IMR-90 (cell line): Measurements from ENCODE around the gene FAM98C. TPM values are rescaled to one million over a fixed set of nuclear protein-coding genes. Genes with fewer than 3 reads are reported as not detected.

Source experiments
- ATAC-seq: fragments of 200-7000 bp; cut with Tn5 transposase; 2 replicates; pipeline ENCODE4 v1.9.1; 2020; ENCODE audit warnings: low read depth, mild to moderate bottlenecking, moderate library complexity
- BruUV-seq: library from RNA; stranded (reverse); fragments of 400-500 nt; replicated peaks from 2 replicates; lab custom pipeline; 2021; lab: Mats Ljungman, UMichigan
- CTCF ChIA-PET: fragments of 300-600 bp; formaldehyde crosslinking; extraction: SDS; loops from one replicate; lab custom pipeline; 2021; ENCODE audit warnings: antibody characterized with exemption; lab: Yijun Ruan, JAX
- POLR2A ChIA-PET: fragments of 300-600 bp; sonication (Branson Sonifier 250); formaldehyde crosslinking; loops from one replicate; lab custom pipeline; 2022; ENCODE audit warnings: antibody characterized with exemption; ENCODE audit not compliant: unreplicated experiment; lab: Charles Lee
- DNase-seq: peaks from one replicate; pipeline ENCODE4 v3.0.0; 2013
- H2AFZ ChIP-seq: replicated peaks from 2 replicates; pipeline ENCODE3; 2013; ENCODE audit warnings: low read length, mild to moderate bottlenecking; ENCODE audit not compliant: poor library complexity
- H2AK5ac ChIP-seq: 2 replicates; pipeline ENCODE4 v1.6.1; 2013; ENCODE audit warnings: low read depth, low read length, inconsistent platforms
- H2AK9ac ChIP-seq: replicated peaks from 2 replicates; pipeline ENCODE3; 2013; ENCODE audit warnings: mild to moderate bottlenecking, low read depth, low read length, moderate library complexity; ENCODE audit not compliant: poor library complexity
- H2BK120ac ChIP-seq: 2 replicates; pipeline ENCODE4 v1.6.1; 2013; ENCODE audit warnings: low read depth, low read length, inconsistent platforms
- H2BK15ac ChIP-seq: 3 replicates; pipeline ENCODE4 v1.6.1; 2013; ENCODE audit warnings: low read depth, low read length, inconsistent platforms
- H2BK20ac ChIP-seq: 2 replicates; pipeline ENCODE4 v1.6.1; 2013; ENCODE audit warnings: low read depth, mild to moderate bottlenecking, inconsistent platforms, low read length, moderate library complexity
- H2BK5ac ChIP-seq: 2 replicates; pipeline ENCODE4 v1.6.1; 2013; ENCODE audit warnings: mild to moderate bottlenecking, low read depth, low read length, inconsistent platforms; ENCODE audit not compliant: poor library complexity, severe bottlenecking
- H3K14ac ChIP-seq: replicated peaks from 2 replicates; pipeline ENCODE4 v1.6.1; 2013; ENCODE audit warnings: low read depth, low read length, inconsistent platforms
- H3K18ac ChIP-seq: 2 replicates; pipeline ENCODE4 v1.6.1; 2013; ENCODE audit warnings: low read depth, low read length, control low read depth
- H3K23ac ChIP-seq: 2 replicates; pipeline ENCODE4 v1.6.1; 2013; ENCODE audit warnings: low read depth, low read length, inconsistent platforms
- H3K27ac ChIP-seq: 2 replicates; pipeline ENCODE4 v1.5.1; 2013; ENCODE audit warnings: mild to moderate bottlenecking, control low read depth, low read length; ENCODE audit not compliant: insufficient read depth
- H3K27me3 ChIP-seq: 2 replicates; pipeline ENCODE4 v1.6.1; 2013; ENCODE audit warnings: low read length; ENCODE audit not compliant: control insufficient read depth, insufficient read depth
- H3K36me3 ChIP-seq: 2 replicates; pipeline ENCODE4 v1.6.1; 2013; ENCODE audit warnings: low read length, mixed read lengths; ENCODE audit not compliant: control insufficient read depth, insufficient read depth
- H3K4ac ChIP-seq: 2 replicates; pipeline ENCODE4 v1.6.1; 2013; ENCODE audit warnings: low read depth, low read length, inconsistent platforms
- H3K4me1 ChIP-seq: 2 replicates; pipeline ENCODE4 v1.6.1; 2013; ENCODE audit warnings: low read length, mixed read lengths; ENCODE audit not compliant: control insufficient read depth, insufficient read depth
- H3K4me2 ChIP-seq: 2 replicates; pipeline ENCODE4 v1.6.1; 2013; ENCODE audit warnings: low read depth, mild to moderate bottlenecking, control low read depth, low read length, moderate library complexity
- H3K4me3 ChIP-seq: 2 replicates; pipeline ENCODE4 v1.5.1; 2013; ENCODE audit warnings: low read depth, mild to moderate bottlenecking, control low read depth, low read length, moderate library complexity; ENCODE audit not compliant: insufficient read depth
- H3K56ac ChIP-seq: 2 replicates; pipeline ENCODE4 v1.6.1; 2013; ENCODE audit warnings: low read length, inconsistent platforms; ENCODE audit not compliant: insufficient read depth; ENCODE audit errors: extremely low read depth
- H3K79me1 ChIP-seq, 2 experiments: 2 replicates each; pipeline ENCODE4 v1.6.1; 2013; ENCODE audit warnings: low read length in 2 of 2, inconsistent platforms in 1 of 2, low read depth in 1 of 2
- H3K9ac ChIP-seq: 2 replicates; pipeline ENCODE4 v1.6.1; 2013; ENCODE audit warnings: low read depth, low read length, control low read depth
- H3K9me1 ChIP-seq: 2 replicates; pipeline ENCODE4 v1.6.1; 2013; ENCODE audit warnings: low read length, inconsistent platforms; ENCODE audit not compliant: insufficient read depth
- H3K9me3 ChIP-seq: 2 replicates; pipeline ENCODE4 v1.6.1; 2013; ENCODE audit warnings: low read length; ENCODE audit not compliant: control insufficient read depth, insufficient read depth
- H4K20me1 ChIP-seq: 2 replicates; pipeline ENCODE4 v1.6.1; 2013; ENCODE audit warnings: low read length, inconsistent platforms; ENCODE audit not compliant: insufficient read depth
- H4K5ac ChIP-seq: 2 replicates; pipeline ENCODE4 v1.6.1; 2013; ENCODE audit warnings: mild to moderate bottlenecking, low read depth, low read length, control low read depth
- H4K8ac ChIP-seq, 2 experiments: 2 replicates each; pipeline ENCODE4 v1.6.1; 2013; ENCODE audit warnings: low read depth in 2 of 2, low read length in 2 of 2, control low read depth in 1 of 2, inconsistent platforms in 1 of 2
- H4K91ac ChIP-seq: 2 replicates; pipeline ENCODE4 v1.6.1; 2013; ENCODE audit warnings: low read depth, low read length, inconsistent platforms; ENCODE audit not compliant: insufficient read depth
- BHLHE40 ChIP-seq: fragments of 150-350 bp; IDR thresholded peaks from 2 replicates; pipeline ENCODE4 v1.6.1; 2016; ENCODE audit warnings: mild to moderate bottlenecking, low read depth, low read length
- NFE2L2 ChIP-seq: fragments of 150-350 bp; IDR thresholded peaks from 2 replicates; pipeline ENCODE4 v1.6.1; 2016; ENCODE audit warnings: low read depth, mild to moderate bottlenecking, low read length
- RAD21 ChIP-seq: IDR thresholded peaks from 2 replicates; pipeline ENCODE4 v1.6.1; 2012; ENCODE audit warnings: low read length, improper control_type of control experiment
- RCOR1 ChIP-seq: IDR thresholded peaks from 2 replicates; pipeline ENCODE4 v1.6.1; 2012; ENCODE audit warnings: mild to moderate bottlenecking, low read length, improper control_type of control experiment; ENCODE audit not compliant: insufficient replicate concordance
- RFX5 ChIP-seq: IDR thresholded peaks from 2 replicates; pipeline ENCODE4 v1.8.0; 2012; ENCODE audit warnings: low read depth, mild to moderate bottlenecking, low read length, moderate library complexity
- SMC3 ChIP-seq: fragments of 150-350 bp; IDR thresholded peaks from 2 replicates; pipeline ENCODE4 v1.6.1; 2016; ENCODE audit warnings: low read depth, mild to moderate bottlenecking, antibody characterized with exemption, low read length, moderate library complexity
- USF2 ChIP-seq: fragments of 150-350 bp; IDR thresholded peaks from 2 replicates; pipeline ENCODE4 v1.6.1; 2017; ENCODE audit warnings: mild to moderate bottlenecking, antibody characterized with exemption, low read length, low read depth
- WGBS, 2 experiments: methylation state at CpG; one replicate each; pipeline versions ENCODE4 v1.1.5 to v1.1.7; 2013; ENCODE audit warnings: missing lambda C conversion rate in 2 of 2; ENCODE audit not compliant: insufficient read length in 1 of 2; ENCODE audit errors: extremely low coverage in 2 of 2; 5-methylcytosine and 5-hydroxymethylcytosine counted together
- dilution Hi-C: fragments of 300-500 bp; cut with HindIII; formaldehyde crosslinking; loops from one replicate; pipeline ENCODE4 v1.14.3; 2018; ENCODE audit warnings: low sequenced_read_pairs; ENCODE audit not compliant: unreplicated experiment
- in situ Hi-C: fragments of 300-500 bp; cut with MboI; formaldehyde crosslinking; loops from 3 replicates; pipeline ENCODE4 v1.14.3; 2019; ENCODE audit warnings: low sequenced_read_pairs, inconsistent platforms, mixed read lengths
- intact Hi-C: fragments of 100-400 bp; cut with micrococcal nuclease; formaldehyde crosslinking; loops from 2 replicates; pipeline ENCODE4 v1.10.0; 2022
- polyA plus RNA-seq, 3 experiments: library from polyadenylated mRNA; depleted of rRNA; stranded (reverse); fragments of >200 nt; gene quantifications; 2 replicates each; pipeline ENCODE4 v1.2.3, GENCODE V29; 2012; ENCODE audit warnings: low replicate concordance in 1 of 3
- total RNA-seq: library from RNA; depleted of rRNA; stranded (reverse); fragments of >200 nt; gene quantifications from 2 replicates; pipeline ENCODE4 v1.2.3, GENCODE V29; 2012
- TF ChIP-seq, protein P1 (sequence below): fragments of 150-350 bp; IDR thresholded peaks from 2 replicates; pipeline ENCODE4 v1.6.1; 2016; ENCODE audit warnings: low read depth, mild to moderate bottlenecking, low read length, moderate library complexity, borderline replicate concordance

FAM98C gene
- total and polyA plus RNA-seq, 2 of the 4 experiments (the other 2 are of a cell fraction) = 3.6 to 17.9 TPM

DNA sequence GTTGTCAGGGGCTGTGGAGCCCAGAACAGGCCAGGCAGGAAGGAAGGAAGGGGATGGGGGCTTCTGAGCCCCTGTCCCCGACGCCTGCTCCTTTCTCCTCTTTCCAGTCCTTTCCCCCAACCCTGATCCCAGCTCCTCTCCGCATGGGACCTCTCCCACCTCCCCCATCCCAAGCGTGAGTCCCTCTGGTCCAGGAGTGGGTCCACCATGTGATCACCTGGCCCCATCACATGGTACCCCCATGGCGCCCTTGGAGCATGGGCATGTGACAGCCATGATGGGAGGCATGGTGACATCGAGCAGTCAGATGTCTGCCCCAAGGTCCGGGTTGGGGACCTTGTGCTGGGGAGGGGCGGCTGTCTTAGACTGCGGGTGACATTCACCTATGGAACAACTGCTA lies 39.8 kb downstream of the FAM98C start:
- no peak overlapping the region for H3K4me3 ChIP-seq
- WGBS, 2 experiments = 100% methylated on average over 1 of the region's 9 CpGs; no CpG with 5 or more reads in 1 of the 2 experiments
- H3K4me2 ChIP-seq = no peak overlapping the region
- H3K79me1 ChIP-seq = no peaks in the 10 kb centered on the region
- CTCF ChIA-PET = no interaction called here
- no peaks in the 10 kb centered on the region for H3K9me1 ChIP-seq
- dilution Hi-C loops = no loop called here
- BruUV-seq = no TSS peak
- H3K23ac ChIP-seq = no peak overlapping the region
- H2AK5ac ChIP-seq = no peak overlapping the region
- H3K14ac ChIP-seq = no peak overlapping the region
- no peak overlapping the region for H3K18ac ChIP-seq
- peaks cover 5% of the 10 kb centered on the region; the same call in 1 of the 2 replicates for H3K27me3 ChIP-seq
- in situ Hi-C loops = no loop called here
- no peak for ATAC-seq
- no peak overlapping the region for H3K9ac ChIP-seq
- TF ChIP-seq NFE2L2 = no peak
- no peak for TF ChIP-seq BHLHE40
- TF ChIP-seq SMC3 = no peak
- TF ChIP-seq, protein P1, sequence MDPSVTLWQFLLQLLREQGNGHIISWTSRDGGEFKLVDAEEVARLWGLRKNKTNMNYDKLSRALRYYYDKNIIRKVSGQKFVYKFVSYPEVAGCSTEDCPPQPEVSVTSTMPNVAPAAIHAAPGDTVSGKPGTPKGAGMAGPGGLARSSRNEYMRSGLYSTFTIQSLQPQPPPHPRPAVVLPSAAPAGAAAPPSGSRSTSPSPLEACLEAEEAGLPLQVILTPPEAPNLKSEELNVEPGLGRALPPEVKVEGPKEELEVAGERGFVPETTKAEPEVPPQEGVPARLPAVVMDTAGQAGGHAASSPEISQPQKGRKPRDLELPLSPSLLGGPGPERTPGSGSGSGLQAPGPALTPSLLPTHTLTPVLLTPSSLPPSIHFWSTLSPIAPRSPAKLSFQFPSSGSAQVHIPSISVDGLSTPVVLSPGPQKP = no peak
- no peak for TF ChIP-seq RAD21
- no peak for TF ChIP-seq RCOR1
- no peak for TF ChIP-seq USF2
- no peak for TF ChIP-seq RFX5
- no peak overlapping the region for H3K27ac ChIP-seq
- no peaks in the 10 kb centered on the region for H3K36me3 ChIP-seq
- no peaks in the 10 kb centered on the region for H3K4me1 ChIP-seq
- H2BK20ac ChIP-seq = no peak overlapping the region
- H4K91ac ChIP-seq = no peak overlapping the region
- intact Hi-C loops = no loop called here
- POLR2A ChIA-PET = no interaction called here
- H4K20me1 ChIP-seq = no peaks in the 10 kb centered on the region
- H4K8ac ChIP-seq = no peak overlapping the region
- no peaks in the 10 kb centered on the region for H3K9me3 ChIP-seq
- H3K4ac ChIP-seq = no peak overlapping the region
- no peak overlapping the region for H4K5ac ChIP-seq
- H2BK15ac ChIP-seq = no peak overlapping the region
- H3K56ac ChIP-seq = no peak overlapping the region
- no peak overlapping the region for H2AFZ ChIP-seq
- H2AK9ac ChIP-seq = no peak overlapping the region
- no peak for DNase-seq
- H2BK5ac ChIP-seq = no peak overlapping the region
- no peak overlapping the region for H2BK120ac ChIP-seq
